ENCODE data around the gene ADAT3. TPM values are rescaled to one million over a fixed set of nuclear protein-coding genes. Genes with fewer than 3 reads are reported as not detected.

ADAT3 gene
- total and polyA plus RNA-seq, 2 of the 4 experiments (the other 2 are of a cell fraction): 0.36 to 2.8 TPM

DNA sequence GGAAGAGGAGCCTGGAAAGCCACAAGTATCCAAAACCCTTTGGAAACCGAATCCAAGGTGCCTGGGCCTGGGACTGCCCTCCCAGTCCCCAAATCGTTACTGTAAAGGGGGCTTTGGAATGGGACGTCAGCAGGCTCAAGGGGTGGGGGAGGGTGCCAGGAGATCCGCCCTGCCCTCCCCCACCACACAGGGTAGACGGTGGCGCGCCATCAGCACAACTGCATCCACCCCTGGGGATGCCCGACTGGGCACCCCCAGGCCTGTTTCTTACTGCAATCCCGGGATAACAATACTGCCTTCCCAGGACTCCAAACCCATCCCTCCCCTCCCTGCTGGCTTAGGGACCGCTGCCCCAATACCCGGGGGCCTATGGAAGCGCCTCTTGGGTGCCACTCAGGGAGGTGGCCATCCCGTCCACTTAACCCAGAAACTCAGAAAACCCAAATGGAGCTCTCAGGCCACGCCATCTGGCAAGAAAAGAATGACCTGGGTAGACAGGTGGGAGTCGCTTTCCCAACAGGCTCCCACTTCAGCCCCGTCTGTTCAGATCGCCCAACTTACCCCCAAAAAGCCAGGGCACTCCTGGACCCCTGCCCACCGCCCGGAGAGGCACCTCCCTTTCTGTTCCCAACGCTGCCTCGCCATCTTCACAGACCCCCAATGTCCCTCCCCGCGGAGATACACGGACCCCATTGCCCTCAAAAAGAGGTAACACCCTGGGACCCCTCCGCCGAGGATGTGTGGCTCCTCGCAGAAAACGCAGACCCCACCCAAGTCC is 44.2 kb upstream of the ADAT3 start:
- Histone ChIP-seq H3K14ac (replicated peaks; ENCODE audit: low read depth, low read length) (peak overlapping the region; percentile 0), H3K9ac (ENCODE audit: low read depth, low read length) (peak overlapping the region; percentile 84), H4K8ac (ENCODE audit: low read depth in 2 of 2, low read length in 2 of 2) (no peak overlapping the region), H3K27me3 (ENCODE audit: control insufficient read depth, insufficient read depth, low read length) (no peaks in the 10 kb centered on the region), H3K56ac (ENCODE audit: extremely low read depth, insufficient read depth, low read length) (no peak overlapping the region; the same call in 1 of the 2 replicates), H3K4ac (ENCODE audit: low read depth, low read length) (peak overlapping the region; percentile 0; the same call in 1 of the 2 replicates), H4K91ac (ENCODE audit: insufficient read depth, low read depth, low read length) (no peak overlapping the region), H3K27ac (ENCODE audit: insufficient read depth, low read length) (peak overlapping the region; percentile 68), H2BK15ac (ENCODE audit: low read depth, low read length) (no peak overlapping the region), H2BK5ac (ENCODE audit: low read depth, low read length, poor library complexity, severe bottlenecking) (no peak overlapping the region), H2AK5ac (ENCODE audit: low read depth, low read length) (peak overlapping the region; percentile 27; the same call in 1 of the 2 replicates), H3K18ac (ENCODE audit: low read depth, low read length) (no peak overlapping the region), H2AK9ac (replicated peaks; ENCODE audit: low read depth, low read length, poor library complexity) (peak overlapping the region; percentile 94), H3K4me3 (ENCODE audit: insufficient read depth, low read depth, low read length) (peak overlapping the region; percentile 98), H3K79me1 (ENCODE audit: low read depth in 1 of 2, low read length in 2 of 2) (peaks cover 11 to 69% of the 10 kb centered on the region in 2 experiments; a peak in 3 of 4 replicates), H3K9me1 (ENCODE audit: insufficient read depth, low read length) (peaks cover 6% of the 10 kb centered on the region; the same call in 1 of the 2 replicates), H4K20me1 (ENCODE audit: insufficient read depth, low read length) (peaks cover 65% of the 10 kb centered on the region), H2AFZ (replicated peaks; ENCODE audit: low read length, poor library complexity) (peak overlapping the region; percentile 1), H3K4me2 (ENCODE audit: low read depth, low read length) (peak overlapping the region; percentile 77), H3K4me1 (ENCODE audit: control insufficient read depth, insufficient read depth, low read length) (peaks cover 43% of the 10 kb centered on the region), H4K5ac (ENCODE audit: low read depth, low read length) (no peak overlapping the region), H2BK20ac (ENCODE audit: low read depth, low read length) (no peak overlapping the region), H3K36me3 (ENCODE audit: control insufficient read depth, insufficient read depth, low read length) (no peaks in the 10 kb centered on the region), H3K9me3 (ENCODE audit: control insufficient read depth, insufficient read depth, low read length) (no peaks in the 10 kb centered on the region), H3K23ac (ENCODE audit: low read depth, low read length) (peak overlapping the region; percentile 72), H2BK120ac (ENCODE audit: low read depth, low read length) (no peak overlapping the region)
- ChIA-PET POLR2A (ENCODE audit: unreplicated experiment) (no interaction called here), CTCF (no interaction called here)
- dilution Hi-C loops (cut with HindIII; ENCODE audit: low sequenced_read_pairs, unreplicated experiment) (no loop called here), intact Hi-C loops (cut with micrococcal nuclease) (no loop called here), in situ Hi-C loops (cut with MboI; ENCODE audit: low sequenced_read_pairs) (no loop called here)
- ATAC-seq (ENCODE audit: low read depth): no peak
- no TSS peak for BruUV-seq (replicated peaks)
- no peak for DNase-seq
- WGBS, 2 experiments (ENCODE audit: extremely low coverage in 2 of 2, insufficient read length in 1 of 2): 33% methylated on average over 14 of the region's 28 CpGs; no CpG with 5 or more reads in 1 of the 2 experiments
- TF ChIP-seq, protein P1, sequence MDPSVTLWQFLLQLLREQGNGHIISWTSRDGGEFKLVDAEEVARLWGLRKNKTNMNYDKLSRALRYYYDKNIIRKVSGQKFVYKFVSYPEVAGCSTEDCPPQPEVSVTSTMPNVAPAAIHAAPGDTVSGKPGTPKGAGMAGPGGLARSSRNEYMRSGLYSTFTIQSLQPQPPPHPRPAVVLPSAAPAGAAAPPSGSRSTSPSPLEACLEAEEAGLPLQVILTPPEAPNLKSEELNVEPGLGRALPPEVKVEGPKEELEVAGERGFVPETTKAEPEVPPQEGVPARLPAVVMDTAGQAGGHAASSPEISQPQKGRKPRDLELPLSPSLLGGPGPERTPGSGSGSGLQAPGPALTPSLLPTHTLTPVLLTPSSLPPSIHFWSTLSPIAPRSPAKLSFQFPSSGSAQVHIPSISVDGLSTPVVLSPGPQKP (IDR thresholded peaks at IDR 0.05; ENCODE audit: borderline replicate concordance, low read depth, low read length): no peak
- TF ChIP-seq POLR2A (IDR thresholded peaks at IDR 0.05; ENCODE audit: low read depth, low read length) (no peak), MAZ (IDR thresholded peaks at IDR 0.05; ENCODE audit: borderline replicate concordance, low read depth, low read length) (no peak), RFX5 (IDR thresholded peaks at IDR 0.05; ENCODE audit: low read depth, low read length) (no peak), RCOR1 (IDR thresholded peaks at IDR 0.05; ENCODE audit: insufficient replicate concordance, low read length) (no peak), CTCF (conservative IDR thresholded peaks at IDR 0.05; ENCODE audit: low read depth, low read length) (no peak), CHD1 (IDR thresholded peaks at IDR 0.05; ENCODE audit: low read depth, low read length) (no peak), NFE2L2 (IDR thresholded peaks at IDR 0.05; ENCODE audit: low read depth, low read length) (no peak), MAFK (IDR thresholded peaks at IDR 0.05; ENCODE audit: low read depth, low read length) (no peak), CEBPB (IDR thresholded peaks at IDR 0.05; ENCODE audit: low read depth, low read length) (no peak), MXI1 (IDR thresholded peaks at IDR 0.05; ENCODE audit: borderline replicate concordance, low read depth, low read length) (no peak), FOS (IDR thresholded peaks at IDR 0.05; ENCODE audit: low read depth, low read length) (no peak), BHLHE40 (IDR thresholded peaks at IDR 0.05; ENCODE audit: low read depth, low read length) (no peak), SMC3 (IDR thresholded peaks at IDR 0.05; ENCODE audit: low read depth, low read length) (no peak)
- TF ChIP-seq, protein P2, sequence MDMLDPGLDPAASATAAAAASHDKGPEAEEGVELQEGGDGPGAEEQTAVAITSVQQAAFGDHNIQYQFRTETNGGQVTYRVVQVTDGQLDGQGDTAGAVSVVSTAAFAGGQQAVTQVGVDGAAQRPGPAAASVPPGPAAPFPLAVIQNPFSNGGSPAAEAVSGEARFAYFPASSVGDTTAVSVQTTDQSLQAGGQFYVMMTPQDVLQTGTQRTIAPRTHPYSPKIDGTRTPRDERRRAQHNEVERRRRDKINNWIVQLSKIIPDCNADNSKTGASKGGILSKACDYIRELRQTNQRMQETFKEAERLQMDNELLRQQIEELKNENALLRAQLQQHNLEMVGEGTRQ (IDR thresholded peaks at IDR 0.05; ENCODE audit: low read depth, low read length): no peak

Data from IMR-90 (cell line).